HepG2 (cell line): ENCODE results near the gene KCNMB2.

Experiments used
- PHF8 ChIP-seq: sonication (generic); formaldehyde crosslinking; IDR thresholded peaks from 2 replicates; pipeline ENCODE4 v1.5.0; 2020; ENCODE audit warnings: missing genetic modification reagents
- TAF1 ChIP-seq: sonication (generic); formaldehyde crosslinking; IDR thresholded peaks from 2 replicates; pipeline ENCODE4 v1.4.0; 2020; ENCODE audit warnings: missing genetic modification reagents

DNA sequence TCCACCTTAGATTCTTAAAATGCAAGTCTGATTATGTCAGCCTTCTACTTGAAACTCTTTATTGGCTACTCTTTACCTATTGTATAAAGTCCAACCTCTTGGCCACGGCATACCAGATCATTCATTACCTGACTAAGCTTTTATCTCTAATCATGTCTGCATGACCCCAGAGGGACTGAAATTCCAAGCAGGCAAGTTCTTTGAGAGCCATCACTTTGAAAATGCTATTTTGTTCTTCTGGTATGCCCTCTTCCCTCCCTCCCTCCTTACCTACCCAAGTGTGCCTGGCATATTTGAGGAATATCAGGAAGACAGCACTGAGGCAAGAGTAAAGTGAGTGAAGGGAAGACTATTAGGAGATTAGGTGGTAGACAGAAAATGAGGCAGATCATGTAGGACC is 57.5 kb downstream of the KCNMB2 start:
- TF ChIP-seq PHF8 (no peak), TAF1 (CRISPR knock-in tag) (no peak)
